HG02938 (cell line): ENCODE results near the gene KCNJ11.
A peak's percentile ranks its signal among the peaks of the same experiment; 100 is the strongest.

Experiments used
- ATAC-seq: cut with Tn5 transposase; IDR thresholded peaks from one replicate; pipeline ENCODE4 v1.9.1; 2021; ENCODE audit warnings: mild to moderate bottlenecking, moderate library complexity; ENCODE audit not compliant: unreplicated experiment

KCNJ11 gene

DNA sequence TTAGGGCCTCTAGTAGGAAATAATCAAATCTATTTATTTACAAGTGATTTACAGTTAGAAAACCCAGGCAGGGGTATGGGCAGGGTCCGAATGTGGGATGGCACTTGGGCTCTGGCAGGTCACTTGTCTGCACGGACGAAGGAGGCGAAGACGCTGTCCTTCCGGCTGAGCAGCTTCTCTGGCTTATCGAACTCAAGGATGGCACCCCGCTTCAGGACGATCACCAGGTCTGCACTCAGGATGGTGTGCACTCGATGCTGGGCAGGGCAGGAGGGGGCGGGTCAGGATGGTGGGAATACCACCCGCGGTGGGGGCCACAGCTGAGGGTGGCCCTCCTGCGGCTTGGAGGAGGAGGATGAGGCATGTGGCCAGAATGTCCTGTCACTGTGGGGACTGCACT, 4.4 kb upstream of the KCNJ11 start:
- ATAC-seq = no peak

- ATAC-seq = no peak
Observed at GRCh38 chr11:17391493-17392355, 3.3 kb upstream of the KCNJ11 start.

DNA sequence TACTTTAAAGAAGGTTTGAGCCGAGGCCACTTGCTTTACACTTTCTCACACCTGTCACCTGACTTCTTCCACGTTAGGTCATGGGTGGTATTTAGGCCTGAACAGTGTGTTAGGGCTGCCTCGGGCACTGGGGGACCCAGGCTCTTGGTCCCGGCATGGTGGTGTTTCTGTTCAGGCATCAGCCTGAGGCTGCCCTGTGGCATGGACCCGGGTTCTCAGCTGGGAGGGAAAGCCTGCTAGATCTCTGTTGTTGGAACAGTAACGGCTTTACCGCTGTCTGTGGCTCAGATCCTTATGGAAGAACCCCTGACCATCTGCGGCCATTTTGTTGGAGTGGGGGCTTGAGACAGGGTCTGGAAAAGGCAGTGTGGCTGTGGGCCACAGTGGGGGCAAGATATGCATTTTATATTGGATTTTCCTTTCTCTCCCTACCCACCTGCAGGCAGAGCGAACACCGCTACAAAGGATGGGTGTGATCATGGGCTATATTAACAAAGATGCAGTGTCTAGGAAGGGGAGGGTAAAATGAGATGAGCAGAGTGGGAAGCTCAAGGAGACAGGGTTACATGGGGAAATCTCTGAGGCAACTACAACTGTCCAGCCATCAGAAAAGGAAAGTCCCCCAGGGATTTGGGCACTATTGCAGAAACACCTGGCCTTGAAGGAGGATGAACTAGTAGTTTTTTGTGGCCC, 1.6 kb upstream of the KCNJ11 start:
- ATAC-seq = no peak

- peak; percentile 45 for ATAC-seq
Observed at GRCh38 chr11:17389211-17389956, 925 bp upstream of the KCNJ11 start.

DNA sequence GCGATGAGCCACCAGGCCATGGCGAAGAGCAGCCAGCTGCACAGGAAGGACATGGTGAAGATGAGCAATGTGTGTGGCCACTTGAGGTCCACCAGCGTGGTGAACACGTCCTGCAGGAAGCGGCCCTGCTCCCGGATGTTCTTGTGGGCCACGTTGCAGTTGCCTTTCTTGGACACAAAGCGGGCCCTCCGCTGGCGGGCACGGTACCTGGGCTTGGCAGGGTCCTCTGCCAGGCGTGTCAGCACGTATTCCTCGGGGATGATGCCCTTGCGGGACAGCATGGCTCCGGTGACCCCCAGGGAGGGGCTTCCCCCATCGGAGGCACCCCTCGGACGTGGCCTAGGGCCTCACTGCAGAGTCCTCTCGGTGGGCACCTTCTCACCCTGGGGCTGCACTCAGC, 648 bp downstream of the KCNJ11 start:
- ATAC-seq = no peak

DNA sequence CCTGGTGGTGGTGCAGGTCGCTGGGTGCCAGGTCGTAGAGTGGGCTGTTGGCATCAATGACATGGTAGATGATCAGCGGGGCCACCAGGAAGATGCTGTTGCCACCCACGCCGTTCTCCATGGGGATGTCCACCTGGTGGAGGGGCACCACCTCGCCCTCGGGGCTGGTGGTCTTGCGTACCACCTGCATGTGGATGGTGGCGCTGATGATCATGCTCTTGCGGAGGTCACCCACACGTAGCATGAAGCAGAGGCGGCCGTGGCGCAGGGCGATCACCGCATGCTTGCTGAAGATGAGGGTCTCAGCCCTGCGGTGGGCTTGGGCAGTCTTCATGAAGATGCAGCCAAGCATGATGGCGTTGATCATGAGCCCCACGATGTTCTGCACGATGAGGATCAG, 1.2 kb downstream of the KCNJ11 start:
- no peak for ATAC-seq

GRCh38 chr11:17386331-17387084, 2.0 kb downstream of the KCNJ11 start:
- peak; percentile 65 for ATAC-seq

- ATAC-seq = no peak
Observed at GRCh38 chr11:17385926-17386325, 2.5 kb downstream of the KCNJ11 start.

- no peak for ATAC-seq
Observed at GRCh38 chr11:17385492-17385891, 3.0 kb downstream of the KCNJ11 start.

- no peak for ATAC-seq
Observed at GRCh38 chr11:17384002-17384511, 4.4 kb downstream of the KCNJ11 start.

DNA sequence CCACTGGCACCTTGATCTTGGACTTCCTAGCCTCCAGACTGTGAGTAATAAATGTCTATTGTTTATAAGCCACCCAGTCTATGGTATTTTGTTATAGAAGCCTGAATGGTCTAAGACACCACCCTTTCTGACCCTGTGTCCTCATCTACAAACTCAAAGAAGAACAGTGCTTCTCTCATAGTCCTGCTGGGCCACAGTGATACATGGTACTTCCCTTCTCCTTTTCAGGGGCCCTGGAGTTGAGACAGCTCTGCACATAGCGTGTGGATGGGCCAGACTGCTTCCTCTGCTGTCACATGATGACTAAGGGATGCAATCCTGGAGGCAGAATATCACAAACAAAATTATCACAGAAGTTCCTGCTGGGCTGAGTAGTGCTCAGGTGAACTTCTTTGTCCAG, 5.0 kb downstream of the KCNJ11 start:
- no peak for ATAC-seq

DNA sequence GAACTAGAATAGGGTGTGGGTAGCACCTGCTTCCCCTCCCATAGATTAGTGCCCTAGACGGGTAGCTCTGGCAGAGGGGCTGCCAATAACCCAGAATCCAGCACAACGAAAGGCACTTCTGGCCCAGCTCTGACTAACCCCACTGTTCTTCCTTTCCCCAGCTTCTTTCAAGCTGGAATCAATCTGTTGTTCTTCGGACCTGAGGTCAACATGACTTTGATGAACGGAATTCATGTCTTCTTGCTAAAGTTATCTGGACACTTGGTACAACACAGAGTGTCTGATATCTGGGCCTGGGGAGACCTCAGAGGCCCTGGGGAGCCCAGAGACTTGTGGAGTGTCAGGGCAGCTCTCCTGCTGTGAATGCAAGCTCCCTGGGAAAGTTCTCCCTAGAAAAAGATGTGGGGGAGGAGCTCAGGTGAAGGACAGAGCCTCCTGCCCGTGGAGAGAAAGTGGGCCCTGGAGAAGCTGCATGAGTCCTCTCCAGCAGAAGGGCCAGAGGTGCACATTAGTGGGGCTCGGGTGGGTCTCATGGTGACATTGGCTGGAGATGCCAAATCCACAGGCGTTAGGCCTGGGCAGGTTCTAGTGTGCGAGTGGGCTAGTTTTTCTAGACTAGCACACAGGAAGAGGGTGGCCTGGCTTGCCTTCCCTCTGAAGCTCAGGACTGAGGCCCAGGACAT, 6.3 kb downstream of the KCNJ11 start:
- ATAC-seq = no peak

- ATAC-seq = no peak
Observed at GRCh38 chr11:17381156-17381555, 7.3 kb downstream of the KCNJ11 start.

DNA sequence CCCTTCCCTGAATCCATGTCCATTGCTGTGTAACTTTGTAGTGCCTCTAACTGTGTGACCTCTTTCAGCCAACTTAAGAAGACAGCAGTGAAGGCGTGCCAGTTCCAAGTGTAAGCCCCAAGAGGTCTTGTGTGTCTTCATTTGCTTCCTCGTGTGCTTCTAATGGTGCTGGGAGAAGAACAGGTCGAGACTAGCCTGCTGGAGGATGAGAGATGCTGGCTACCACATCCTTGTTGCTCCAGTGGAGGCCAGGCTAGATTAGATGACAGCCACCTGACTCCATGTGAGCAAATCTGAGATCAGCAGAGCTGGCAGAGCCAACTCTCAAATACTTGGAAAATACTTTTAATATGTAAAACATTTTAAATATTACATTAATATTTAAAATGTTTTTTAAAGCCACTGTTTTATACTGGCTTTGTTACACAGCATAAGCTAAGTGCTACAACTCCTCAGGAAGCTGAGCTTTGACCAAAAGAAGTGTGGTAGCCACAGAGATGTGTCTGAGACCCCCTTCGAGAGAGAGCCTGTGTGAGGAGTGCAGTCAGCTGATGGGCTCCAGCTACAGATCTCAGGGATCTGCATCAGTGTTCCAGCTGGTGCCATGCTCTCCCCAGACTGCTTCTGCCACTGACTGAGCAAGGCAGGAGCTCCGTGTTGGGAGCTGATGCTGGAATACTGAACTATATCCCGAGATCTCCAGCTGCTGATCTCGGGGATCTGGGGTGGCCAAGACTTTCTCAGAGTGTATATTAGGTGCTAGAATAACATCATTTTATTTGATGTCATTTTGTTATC, 8.9 kb downstream of the KCNJ11 start:
- ATAC-seq = no peak

DNA sequence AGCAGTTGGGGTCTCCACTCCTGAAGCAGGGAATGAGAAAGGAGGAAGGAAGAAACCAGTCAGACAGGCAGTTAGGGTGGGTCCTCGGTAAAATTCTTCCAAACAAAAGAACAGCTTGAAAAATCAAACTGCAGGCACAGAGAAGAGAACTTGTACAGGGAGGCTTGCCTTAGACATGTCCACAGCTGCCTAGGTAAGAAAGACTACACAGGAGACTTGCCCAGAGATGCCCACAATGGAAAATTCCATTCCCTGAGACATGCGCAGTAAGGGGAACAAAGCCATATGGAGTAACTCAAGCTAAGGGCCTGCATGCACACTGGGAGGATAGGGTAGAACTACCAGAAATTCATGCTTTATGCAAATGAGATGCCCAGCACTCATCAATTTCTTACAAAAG, 9.8 kb downstream of the KCNJ11 start:
- no peak for ATAC-seq

DNA sequence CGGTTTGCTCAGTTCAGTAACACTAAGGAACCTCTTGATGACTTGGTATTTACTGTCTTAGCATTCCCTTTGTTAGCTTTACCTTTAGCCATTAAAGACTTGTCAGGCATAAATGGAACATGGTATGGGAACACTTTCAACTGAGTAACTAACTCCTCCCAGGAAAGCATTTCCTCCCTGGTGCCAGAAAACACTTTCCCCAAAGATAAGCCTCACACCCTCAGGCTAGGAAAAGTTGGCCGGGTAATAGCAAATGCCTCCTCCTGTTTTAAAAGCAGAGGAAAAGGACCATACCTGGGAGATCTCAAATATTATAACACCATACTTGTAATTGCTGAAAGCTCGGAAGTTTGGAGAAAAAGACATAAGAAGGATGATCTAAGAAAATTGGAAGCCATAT, 12.0 kb downstream of the KCNJ11 start:
- no peak for ATAC-seq

GRCh38 chr11:17375547-17375946, 12.9 kb downstream of the KCNJ11 start:
- no peak for ATAC-seq

GRCh38 chr11:17371614-17372013, 16.8 kb downstream of the KCNJ11 start:
- ATAC-seq = no peak

DNA sequence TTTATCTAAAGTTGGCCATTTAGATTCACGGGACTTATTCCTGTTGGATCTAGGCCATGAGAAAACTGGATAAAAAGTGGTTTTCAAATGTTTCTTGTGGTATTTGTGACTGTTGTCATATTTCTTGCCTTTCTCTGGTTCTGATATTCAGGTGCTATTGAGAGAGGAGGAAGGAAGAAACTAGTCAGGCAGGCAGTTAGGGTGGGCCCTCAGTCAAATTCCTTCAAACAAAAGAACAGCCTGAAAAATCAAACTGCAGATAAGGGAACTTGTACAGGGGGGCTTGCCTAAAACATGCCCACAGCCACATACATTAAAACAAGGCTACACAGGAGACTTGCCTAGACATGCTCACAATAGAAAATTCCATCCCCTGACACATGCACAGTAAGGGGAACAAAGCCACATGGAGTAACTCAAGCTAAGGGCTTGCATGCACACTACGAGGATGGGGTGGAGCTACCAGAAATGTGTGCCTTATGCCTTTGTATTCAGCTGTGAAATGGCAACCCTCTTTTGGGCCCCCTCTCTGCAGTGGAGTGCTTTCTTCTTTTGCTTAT, 18.7 kb downstream of the KCNJ11 start:
- no peak for ATAC-seq
